ENCODE results near the gene AR. TPM values are rescaled to one million over a fixed set of nuclear protein-coding genes. Genes with fewer than 3 reads are reported as not detected.

Gene AR
- total RNA-seq, 4 donors from 2014 or later: 20.4 to 41.8 (median 33.9) TPM

DNA sequence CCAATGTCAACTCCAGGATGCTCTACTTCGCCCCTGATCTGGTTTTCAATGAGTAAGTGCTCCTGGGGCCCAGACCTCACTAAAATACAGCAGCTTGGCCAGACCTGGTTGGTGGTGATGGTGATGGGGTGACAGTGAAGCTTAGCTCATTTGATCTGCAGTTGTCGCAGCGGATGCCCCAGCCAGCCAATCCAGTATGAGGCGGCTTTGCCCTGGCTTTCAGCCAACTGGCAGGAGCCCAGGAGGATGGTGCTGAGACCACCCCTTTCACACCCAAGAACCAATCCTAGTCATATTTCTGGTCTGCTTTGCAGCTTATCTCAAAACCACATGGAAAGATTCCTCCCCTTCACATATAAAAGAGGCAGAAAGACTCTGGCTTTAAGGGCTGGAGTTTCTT, 173.8 kb downstream of the AR start:
- TF ChIP-seq, protein P1, sequence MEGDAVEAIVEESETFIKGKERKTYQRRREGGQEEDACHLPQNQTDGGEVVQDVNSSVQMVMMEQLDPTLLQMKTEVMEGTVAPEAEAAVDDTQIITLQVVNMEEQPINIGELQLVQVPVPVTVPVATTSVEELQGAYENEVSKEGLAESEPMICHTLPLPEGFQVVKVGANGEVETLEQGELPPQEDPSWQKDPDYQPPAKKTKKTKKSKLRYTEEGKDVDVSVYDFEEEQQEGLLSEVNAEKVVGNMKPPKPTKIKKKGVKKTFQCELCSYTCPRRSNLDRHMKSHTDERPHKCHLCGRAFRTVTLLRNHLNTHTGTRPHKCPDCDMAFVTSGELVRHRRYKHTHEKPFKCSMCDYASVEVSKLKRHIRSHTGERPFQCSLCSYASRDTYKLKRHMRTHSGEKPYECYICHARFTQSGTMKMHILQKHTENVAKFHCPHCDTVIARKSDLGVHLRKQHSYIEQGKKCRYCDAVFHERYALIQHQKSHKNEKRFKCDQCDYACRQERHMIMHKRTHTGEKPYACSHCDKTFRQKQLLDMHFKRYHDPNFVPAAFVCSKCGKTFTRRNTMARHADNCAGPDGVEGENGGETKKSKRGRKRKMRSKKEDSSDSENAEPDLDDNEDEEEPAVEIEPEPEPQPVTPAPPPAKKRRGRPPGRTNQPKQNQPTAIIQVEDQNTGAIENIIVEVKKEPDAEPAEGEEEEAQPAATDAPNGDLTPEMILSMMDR (IDR thresholded peaks at IDR 0.05; ENCODE audit: low read depth): no peak

DNA sequence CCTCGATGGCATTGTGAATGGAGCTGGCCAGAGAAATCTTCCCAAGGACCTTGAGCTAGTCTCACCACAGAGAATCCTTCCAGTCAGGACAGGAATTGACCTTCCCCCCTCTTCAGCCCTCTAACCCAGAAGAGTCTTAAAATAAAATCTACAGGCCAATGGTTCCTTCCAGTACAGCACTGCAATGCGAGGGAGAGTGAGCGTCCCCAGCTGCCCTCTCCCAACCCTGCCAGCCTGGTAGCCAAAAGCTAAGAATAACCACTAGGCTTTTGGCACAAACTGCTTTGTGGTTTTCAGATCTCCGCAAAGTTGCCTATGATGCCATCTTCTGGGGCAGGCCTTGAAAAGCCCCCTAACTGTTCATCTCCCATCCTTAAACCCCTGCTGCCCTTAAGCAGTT, 175.1 kb downstream of the AR start:
- TF ChIP-seq, protein P1 (IDR thresholded peaks at IDR 0.05; ENCODE audit: low read depth): no peak

DNA sequence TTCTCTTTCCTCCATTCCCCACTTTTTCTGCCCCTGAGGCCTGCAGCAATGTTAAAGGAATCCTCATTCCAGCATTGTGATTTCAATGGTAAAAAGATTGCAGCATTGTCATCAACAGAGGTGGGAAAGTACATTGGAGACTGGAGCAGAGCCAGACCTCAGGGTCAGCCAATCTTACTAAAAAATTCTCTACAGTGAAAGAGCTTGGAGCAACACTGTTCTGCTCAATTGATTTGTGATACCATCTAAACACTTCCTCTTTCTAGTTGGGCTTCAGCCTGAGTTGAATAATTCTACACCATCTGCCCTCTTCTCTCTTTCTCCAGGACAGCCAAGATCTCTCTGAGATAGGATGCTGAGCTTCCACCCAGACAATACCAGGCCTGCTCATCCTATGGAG, 176.5 kb downstream of the AR start:
- TF ChIP-seq, protein P1 (IDR thresholded peaks at IDR 0.05; ENCODE audit: low read depth): no peak

DNA sequence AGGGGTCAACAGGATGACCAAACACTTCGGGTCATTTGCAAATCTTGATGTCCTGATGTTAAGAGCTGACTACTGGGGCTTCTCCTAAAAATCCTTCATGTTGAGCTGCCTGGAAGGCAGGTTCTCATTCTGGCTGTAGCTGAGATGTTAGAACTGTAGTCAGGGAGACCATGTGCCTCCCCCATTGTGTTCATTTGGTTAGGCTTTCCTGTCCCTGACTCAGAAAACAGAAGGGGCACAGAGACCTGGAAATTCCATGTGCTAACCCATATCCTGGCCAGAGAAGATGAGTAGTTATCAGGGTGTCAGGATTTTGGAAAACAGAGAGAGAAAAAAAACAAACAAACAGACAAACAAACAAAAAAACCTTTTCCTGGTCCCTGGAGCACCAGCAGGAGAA, 177.5 kb downstream of the AR start:
- TF ChIP-seq, protein P1 (IDR thresholded peaks at IDR 0.05; ENCODE audit: low read depth): no peak

DNA sequence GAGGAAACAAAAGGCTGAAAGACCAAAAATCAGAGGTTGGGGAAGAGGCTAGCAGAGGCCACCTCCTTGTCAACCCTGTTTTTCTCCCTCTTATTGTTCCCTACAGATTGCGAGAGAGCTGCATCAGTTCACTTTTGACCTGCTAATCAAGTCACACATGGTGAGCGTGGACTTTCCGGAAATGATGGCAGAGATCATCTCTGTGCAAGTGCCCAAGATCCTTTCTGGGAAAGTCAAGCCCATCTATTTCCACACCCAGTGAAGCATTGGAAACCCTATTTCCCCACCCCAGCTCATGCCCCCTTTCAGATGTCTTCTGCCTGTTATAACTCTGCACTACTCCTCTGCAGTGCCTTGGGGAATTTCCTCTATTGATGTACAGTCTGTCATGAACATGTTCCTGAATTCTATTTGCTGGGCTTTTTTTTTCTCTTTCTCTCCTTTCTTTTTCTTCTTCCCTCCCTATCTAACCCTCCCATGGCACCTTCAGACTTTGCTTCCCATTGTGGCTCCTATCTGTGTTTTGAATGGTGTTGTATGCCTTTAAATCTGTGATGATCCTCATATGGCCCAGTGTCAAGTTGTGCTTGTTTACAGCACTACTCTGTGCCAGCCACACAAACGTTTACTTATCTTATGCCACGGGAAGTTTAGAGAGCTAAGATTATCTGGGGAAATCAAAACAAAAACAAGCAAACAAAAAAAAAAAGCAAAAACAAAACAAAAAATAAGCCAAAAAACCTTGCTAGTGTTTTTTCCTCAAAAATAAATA, 179.9 kb downstream of the AR start:
- TF ChIP-seq, protein P1 (IDR thresholded peaks at IDR 0.05; ENCODE audit: low read depth): no peak

DNA sequence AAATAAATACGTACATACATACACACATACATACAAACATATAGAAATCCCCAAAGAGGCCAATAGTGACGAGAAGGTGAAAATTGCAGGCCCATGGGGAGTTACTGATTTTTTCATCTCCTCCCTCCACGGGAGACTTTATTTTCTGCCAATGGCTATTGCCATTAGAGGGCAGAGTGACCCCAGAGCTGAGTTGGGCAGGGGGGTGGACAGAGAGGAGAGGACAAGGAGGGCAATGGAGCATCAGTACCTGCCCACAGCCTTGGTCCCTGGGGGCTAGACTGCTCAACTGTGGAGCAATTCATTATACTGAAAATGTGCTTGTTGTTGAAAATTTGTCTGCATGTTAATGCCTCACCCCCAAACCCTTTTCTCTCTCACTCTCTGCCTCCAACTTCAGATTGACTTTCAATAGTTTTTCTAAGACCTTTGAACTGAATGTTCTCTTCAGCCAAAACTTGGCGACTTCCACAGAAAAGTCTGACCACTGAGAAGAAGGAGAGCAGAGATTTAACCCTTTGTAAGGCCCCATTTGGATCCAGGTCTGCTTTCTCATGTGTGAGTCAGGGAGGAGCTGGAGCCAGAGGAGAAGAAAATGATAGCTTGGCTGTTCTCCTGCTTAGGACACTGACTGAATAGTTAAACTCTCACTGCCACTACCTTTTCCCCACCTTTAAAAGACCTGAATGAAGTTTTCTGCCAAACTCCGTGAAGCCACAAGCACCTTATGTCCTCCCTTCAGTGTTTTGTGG, 180.7 kb downstream of the AR start:
- TF ChIP-seq, protein P1 (IDR thresholded peaks at IDR 0.05; ENCODE audit: low read depth): no peak

DNA sequence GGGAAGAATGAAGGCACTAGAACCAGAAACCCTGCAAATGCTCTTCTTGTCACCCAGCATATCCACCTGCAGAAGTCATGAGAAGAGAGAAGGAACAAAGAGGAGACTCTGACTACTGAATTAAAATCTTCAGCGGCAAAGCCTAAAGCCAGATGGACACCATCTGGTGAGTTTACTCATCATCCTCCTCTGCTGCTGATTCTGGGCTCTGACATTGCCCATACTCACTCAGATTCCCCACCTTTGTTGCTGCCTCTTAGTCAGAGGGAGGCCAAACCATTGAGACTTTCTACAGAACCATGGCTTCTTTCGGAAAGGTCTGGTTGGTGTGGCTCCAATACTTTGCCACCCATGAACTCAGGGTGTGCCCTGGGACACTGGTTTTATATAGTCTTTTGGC, 181.7 kb downstream of the AR start:
- TF ChIP-seq, protein P1 (IDR thresholded peaks at IDR 0.05; ENCODE audit: low read depth): no peak

Data from subcutaneous adipose tissue (tissue), 4 donors.